ENCODE data around the gene AATF.

DNA sequence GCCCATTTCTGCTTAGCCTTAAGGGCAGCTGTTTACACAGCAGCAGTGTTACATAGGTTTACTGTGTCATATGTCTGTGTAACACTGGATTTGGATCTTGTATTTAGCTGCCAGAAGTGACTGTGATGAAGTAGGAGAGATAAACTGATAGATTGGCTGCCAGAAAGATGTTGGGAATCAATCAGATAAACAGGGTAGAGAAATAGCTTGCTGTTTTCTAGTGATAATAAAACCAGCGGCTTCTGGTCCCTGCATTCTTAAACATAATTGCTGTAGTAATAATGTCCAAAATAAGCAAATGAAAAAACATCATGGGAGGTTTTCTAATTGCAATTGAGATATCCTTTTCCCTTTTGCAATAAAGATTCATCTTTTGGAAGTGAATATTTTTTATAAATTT is 68.7 kb downstream of the AATF start:
- TF ChIP-seq, protein P1, sequence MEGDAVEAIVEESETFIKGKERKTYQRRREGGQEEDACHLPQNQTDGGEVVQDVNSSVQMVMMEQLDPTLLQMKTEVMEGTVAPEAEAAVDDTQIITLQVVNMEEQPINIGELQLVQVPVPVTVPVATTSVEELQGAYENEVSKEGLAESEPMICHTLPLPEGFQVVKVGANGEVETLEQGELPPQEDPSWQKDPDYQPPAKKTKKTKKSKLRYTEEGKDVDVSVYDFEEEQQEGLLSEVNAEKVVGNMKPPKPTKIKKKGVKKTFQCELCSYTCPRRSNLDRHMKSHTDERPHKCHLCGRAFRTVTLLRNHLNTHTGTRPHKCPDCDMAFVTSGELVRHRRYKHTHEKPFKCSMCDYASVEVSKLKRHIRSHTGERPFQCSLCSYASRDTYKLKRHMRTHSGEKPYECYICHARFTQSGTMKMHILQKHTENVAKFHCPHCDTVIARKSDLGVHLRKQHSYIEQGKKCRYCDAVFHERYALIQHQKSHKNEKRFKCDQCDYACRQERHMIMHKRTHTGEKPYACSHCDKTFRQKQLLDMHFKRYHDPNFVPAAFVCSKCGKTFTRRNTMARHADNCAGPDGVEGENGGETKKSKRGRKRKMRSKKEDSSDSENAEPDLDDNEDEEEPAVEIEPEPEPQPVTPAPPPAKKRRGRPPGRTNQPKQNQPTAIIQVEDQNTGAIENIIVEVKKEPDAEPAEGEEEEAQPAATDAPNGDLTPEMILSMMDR (IDR thresholded peaks at IDR 0.05; ENCODE audit: insufficient read depth, low read length) = no peak
- TF ChIP-seq, protein P2, sequence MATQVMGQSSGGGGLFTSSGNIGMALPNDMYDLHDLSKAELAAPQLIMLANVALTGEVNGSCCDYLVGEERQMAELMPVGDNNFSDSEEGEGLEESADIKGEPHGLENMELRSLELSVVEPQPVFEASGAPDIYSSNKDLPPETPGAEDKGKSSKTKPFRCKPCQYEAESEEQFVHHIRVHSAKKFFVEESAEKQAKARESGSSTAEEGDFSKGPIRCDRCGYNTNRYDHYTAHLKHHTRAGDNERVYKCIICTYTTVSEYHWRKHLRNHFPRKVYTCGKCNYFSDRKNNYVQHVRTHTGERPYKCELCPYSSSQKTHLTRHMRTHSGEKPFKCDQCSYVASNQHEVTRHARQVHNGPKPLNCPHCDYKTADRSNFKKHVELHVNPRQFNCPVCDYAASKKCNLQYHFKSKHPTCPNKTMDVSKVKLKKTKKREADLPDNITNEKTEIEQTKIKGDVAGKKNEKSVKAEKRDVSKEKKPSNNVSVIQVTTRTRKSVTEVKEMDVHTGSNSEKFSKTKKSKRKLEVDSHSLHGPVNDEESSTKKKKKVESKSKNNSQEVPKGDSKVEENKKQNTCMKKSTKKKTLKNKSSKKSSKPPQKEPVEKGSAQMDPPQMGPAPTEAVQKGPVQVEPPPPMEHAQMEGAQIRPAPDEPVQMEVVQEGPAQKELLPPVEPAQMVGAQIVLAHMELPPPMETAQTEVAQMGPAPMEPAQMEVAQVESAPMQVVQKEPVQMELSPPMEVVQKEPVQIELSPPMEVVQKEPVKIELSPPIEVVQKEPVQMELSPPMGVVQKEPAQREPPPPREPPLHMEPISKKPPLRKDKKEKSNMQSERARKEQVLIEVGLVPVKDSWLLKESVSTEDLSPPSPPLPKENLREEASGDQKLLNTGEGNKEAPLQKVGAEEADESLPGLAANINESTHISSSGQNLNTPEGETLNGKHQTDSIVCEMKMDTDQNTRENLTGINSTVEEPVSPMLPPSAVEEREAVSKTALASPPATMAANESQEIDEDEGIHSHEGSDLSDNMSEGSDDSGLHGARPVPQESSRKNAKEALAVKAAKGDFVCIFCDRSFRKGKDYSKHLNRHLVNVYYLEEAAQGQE (IDR thresholded peaks at IDR 0.05; ENCODE audit: insufficient replicate concordance, low read depth) = no peak
- no peak for TF ChIP-seq GABPA (IDR thresholded peaks at IDR 0.05; ENCODE audit: low read depth)
- no peak for TF ChIP-seq SPI1 (IDR thresholded peaks at IDR 0.05; ENCODE audit: borderline replicate concordance, low read depth)

Measured in HL-60 (cell line).